Measurements from ENCODE around the gene MZF1. TPM values are rescaled to one million over a fixed set of nuclear protein-coding genes. Genes with fewer than 3 reads are reported as not detected.

The MZF1 gene
- total RNA-seq, 1 experiment from 2014 or later, result not detected

DNA sequence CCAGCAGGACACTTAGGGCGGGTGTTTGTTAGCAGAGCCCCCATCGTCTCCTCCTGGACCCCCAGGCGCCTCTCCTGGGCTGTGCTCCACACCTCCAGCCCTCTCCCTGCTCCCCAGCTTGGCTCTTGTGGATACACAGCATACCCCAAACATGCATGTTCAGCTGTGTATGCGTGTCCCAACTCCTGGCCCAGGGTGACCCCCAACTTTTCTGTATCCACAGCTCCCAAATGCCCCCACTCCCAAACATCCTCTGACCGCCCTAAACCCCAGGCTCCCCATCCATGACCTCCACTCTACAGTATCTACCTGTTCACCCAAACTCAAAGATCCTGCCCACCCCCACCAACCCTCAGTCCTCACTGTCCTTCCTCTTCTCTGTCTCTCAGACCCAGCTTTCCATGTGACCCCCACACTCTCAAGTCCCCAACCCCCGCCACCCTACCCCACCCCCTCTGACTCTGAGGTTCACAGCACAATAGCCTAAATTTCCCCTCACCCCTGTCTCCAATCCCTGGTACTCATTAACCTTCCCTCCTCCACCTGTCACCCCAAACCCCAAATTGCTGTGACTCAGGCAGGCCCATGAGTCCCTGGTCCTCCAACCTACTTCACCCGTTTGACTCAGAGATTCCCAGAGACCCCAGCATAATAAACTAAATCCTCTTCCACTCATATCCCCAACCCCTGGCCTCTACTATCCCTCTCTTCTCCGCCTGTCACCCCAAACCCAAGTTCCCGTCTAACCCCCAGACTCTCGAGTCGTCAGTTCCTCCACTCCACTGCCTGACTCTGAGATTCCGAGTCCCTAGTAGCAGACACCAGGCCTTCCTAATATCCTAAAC is 15.7 kb downstream of the MZF1 start:
- DNase-seq, result no peak
- TF ChIP-seq, protein P1, sequence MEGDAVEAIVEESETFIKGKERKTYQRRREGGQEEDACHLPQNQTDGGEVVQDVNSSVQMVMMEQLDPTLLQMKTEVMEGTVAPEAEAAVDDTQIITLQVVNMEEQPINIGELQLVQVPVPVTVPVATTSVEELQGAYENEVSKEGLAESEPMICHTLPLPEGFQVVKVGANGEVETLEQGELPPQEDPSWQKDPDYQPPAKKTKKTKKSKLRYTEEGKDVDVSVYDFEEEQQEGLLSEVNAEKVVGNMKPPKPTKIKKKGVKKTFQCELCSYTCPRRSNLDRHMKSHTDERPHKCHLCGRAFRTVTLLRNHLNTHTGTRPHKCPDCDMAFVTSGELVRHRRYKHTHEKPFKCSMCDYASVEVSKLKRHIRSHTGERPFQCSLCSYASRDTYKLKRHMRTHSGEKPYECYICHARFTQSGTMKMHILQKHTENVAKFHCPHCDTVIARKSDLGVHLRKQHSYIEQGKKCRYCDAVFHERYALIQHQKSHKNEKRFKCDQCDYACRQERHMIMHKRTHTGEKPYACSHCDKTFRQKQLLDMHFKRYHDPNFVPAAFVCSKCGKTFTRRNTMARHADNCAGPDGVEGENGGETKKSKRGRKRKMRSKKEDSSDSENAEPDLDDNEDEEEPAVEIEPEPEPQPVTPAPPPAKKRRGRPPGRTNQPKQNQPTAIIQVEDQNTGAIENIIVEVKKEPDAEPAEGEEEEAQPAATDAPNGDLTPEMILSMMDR (conservative IDR thresholded peaks at IDR 0.05), result no peak
- no peak for TF ChIP-seq EZH2 (IDR thresholded peaks at IDR 0.05; ENCODE audit: low read depth)
- H3K4me2 ChIP-seq, result no peak overlapping the region
- H2AFZ ChIP-seq, result no peak overlapping the region
- intact Hi-C loops (cut with micrococcal nuclease; ENCODE audit: unreplicated experiment), result no loop called here
- H3K79me2 ChIP-seq (ENCODE audit: low read depth), result peaks cover 13% of the 10 kb centered on the region
- no peaks in the 10 kb centered on the region for H3K27me3 ChIP-seq (ENCODE audit: insufficient read depth, low read depth)
- no peak overlapping the region for H3K27ac ChIP-seq
- H3K4me1 ChIP-seq (replicated peaks; ENCODE audit: insufficient read depth), result peaks cover 7% of the 10 kb centered on the region; the same call in 1 of the 2 replicates
- no peaks in the 10 kb centered on the region for H3K9me2 ChIP-seq (ENCODE audit: insufficient read depth)
- ChIA-PET CTCF (no interaction called here), POLR2A (ENCODE audit: unreplicated experiment) (no interaction called here)
- peaks cover 9% of the 10 kb centered on the region; the same call in 1 of the 2 replicates for H3F3A ChIP-seq (ENCODE audit: insufficient read depth, low read depth)
- no peaks in the 10 kb centered on the region for H4K20me1 ChIP-seq (ENCODE audit: insufficient read depth)
- no peak overlapping the region for H3K4me3 ChIP-seq
- H3K36me3 ChIP-seq (ENCODE audit: low read depth), result no peaks in the 10 kb centered on the region
- no TSS peak for BruUV-seq (replicated peaks)
- no peaks in the 10 kb centered on the region for H3K9me3 ChIP-seq (ENCODE audit: insufficient read depth, low read depth)

DNA sequence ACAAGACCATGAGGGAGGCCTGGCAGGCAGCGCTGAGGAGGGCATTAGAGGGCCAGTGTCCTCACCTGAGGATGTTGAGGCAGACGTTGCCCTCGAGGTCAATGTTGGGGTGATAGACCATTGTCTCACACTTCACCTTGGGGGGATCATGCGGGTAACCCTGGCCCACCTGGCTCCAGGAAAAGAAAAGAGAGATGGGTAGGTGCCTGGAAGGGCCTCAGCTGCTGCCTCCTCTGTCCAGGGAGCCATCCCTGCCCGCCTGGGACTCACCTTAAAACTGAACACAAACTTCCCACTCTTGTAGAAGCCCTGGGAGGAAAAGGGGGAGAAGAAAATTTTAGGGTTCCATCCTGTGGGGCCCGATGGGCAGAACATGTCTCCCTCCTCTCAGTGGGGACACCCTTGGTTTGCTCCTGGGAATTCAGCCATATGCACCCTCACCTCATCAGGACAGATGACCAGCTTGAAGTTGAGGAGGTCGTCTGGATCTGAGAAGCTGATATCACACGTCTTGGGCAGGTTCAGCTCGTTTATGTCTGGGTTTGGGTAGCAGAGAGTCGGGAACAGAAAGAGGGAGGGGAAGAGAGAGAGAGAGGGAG is 16.4 kb downstream of the MZF1 start:
- H3K36me3 ChIP-seq (ENCODE audit: low read depth), result no peaks in the 10 kb centered on the region
- H3K79me2 ChIP-seq (ENCODE audit: low read depth), result peaks cover 13% of the 10 kb centered on the region
- H4K20me1 ChIP-seq (ENCODE audit: insufficient read depth), result no peaks in the 10 kb centered on the region
- no peak overlapping the region for H3K4me2 ChIP-seq
- intact Hi-C loops (cut with micrococcal nuclease; ENCODE audit: unreplicated experiment), result no loop called here
- no peak for DNase-seq
- H3K4me3 ChIP-seq, result no peak overlapping the region
- H3K4me1 ChIP-seq (replicated peaks; ENCODE audit: insufficient read depth), result peaks cover 7% of the 10 kb centered on the region; the same call in 1 of the 2 replicates
- H3K9me2 ChIP-seq (ENCODE audit: insufficient read depth), result no peaks in the 10 kb centered on the region
- ChIA-PET POLR2A (ENCODE audit: unreplicated experiment) (no interaction called here), CTCF (no interaction called here)
- H3K27me3 ChIP-seq (ENCODE audit: insufficient read depth, low read depth), result no peaks in the 10 kb centered on the region
- no TSS peak for BruUV-seq (replicated peaks)
- TF ChIP-seq, protein P1 (conservative IDR thresholded peaks at IDR 0.05), result no peak
- no peak for TF ChIP-seq EZH2 (IDR thresholded peaks at IDR 0.05; ENCODE audit: low read depth)
- peaks cover 9% of the 10 kb centered on the region; the same call in 1 of the 2 replicates for H3F3A ChIP-seq (ENCODE audit: insufficient read depth, low read depth)
- H3K9me3 ChIP-seq (ENCODE audit: insufficient read depth, low read depth), result no peaks in the 10 kb centered on the region
- H2AFZ ChIP-seq, result no peak overlapping the region
- H3K27ac ChIP-seq, result no peak overlapping the region

DNA sequence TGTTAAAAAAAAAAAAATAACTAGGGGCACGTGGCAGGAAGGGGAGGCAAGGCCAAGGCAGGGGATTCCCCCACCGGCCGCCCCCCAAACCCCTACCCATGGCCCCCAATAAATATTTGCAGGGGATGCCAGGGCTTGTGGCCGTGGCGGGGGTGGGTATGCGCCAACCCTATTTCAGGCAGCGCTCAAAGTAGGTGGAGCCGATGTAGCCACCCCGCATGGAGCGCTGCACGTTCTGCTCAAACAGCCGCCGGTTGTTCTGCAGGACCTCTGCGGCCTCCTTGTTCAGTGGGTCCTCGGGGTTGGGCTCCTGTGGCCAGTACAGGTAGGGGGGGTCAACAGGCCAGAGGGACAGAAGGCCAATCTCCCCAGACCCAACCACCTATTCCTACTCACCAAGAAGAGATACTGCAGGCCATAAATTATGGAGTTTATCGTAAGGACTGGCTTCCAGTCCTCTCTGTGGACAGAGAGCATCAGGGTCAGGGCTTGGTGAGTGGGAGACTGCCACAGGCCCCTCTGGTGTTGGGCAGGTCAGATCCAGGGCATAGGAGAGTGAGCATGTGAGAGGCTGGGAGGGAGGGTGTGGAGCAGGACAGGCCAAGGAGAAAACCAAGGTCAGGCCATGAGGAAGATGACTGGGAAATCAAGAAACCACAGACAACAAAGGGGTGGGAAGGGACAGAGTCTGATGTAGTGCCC is 17.1 kb downstream of the MZF1 start:
- H3K9me3 ChIP-seq (ENCODE audit: insufficient read depth, low read depth), result no peaks in the 10 kb centered on the region
- H3K9me2 ChIP-seq (ENCODE audit: insufficient read depth), result no peaks in the 10 kb centered on the region
- no peak overlapping the region for H3K4me2 ChIP-seq
- H3K27me3 ChIP-seq (ENCODE audit: insufficient read depth, low read depth), result no peaks in the 10 kb centered on the region
- H3K36me3 ChIP-seq (ENCODE audit: low read depth), result no peaks in the 10 kb centered on the region
- no peak for DNase-seq
- H3F3A ChIP-seq (ENCODE audit: insufficient read depth, low read depth), result peaks cover 10% of the 10 kb centered on the region; the same call in 1 of the 2 replicates
- POLR2A ChIA-PET (ENCODE audit: unreplicated experiment), result no interaction called here
- no peak for TF ChIP-seq EZH2 (IDR thresholded peaks at IDR 0.05; ENCODE audit: low read depth)
- TF ChIP-seq, protein P1 (conservative IDR thresholded peaks at IDR 0.05), result no peak
- H3K4me1 ChIP-seq (replicated peaks; ENCODE audit: insufficient read depth), result peaks cover 7% of the 10 kb centered on the region; the same call in 1 of the 2 replicates
- intact Hi-C loops (cut with micrococcal nuclease; ENCODE audit: unreplicated experiment), result no loop called here
- H2AFZ ChIP-seq, result no peak overlapping the region
- CTCF ChIA-PET, result no interaction called here
- BruUV-seq (replicated peaks), result no TSS peak
- no peak overlapping the region for H3K4me3 ChIP-seq
- peaks cover 13% of the 10 kb centered on the region for H3K79me2 ChIP-seq (ENCODE audit: low read depth)
- H4K20me1 ChIP-seq (ENCODE audit: insufficient read depth), result no peaks in the 10 kb centered on the region
- no peak overlapping the region for H3K27ac ChIP-seq
